Measurements from ENCODE around the gene AGMO.

AGMO gene

GRCh38 chr7:15204421-15204820, 357.4 kb downstream of the AGMO start:
- DNase-seq, result no peak

GRCh38 chr7:15199482-15199881, 362.3 kb downstream of the AGMO start:
- no peak for DNase-seq

- DNase-seq, result no peak
These were observed 364.5 kb downstream of the AGMO start for GRCh38 chr7:15197042-15197977.

GRCh38 chr7:15178065-15178464, 383.8 kb downstream of the AGMO start:
- no peak for DNase-seq

DNA sequence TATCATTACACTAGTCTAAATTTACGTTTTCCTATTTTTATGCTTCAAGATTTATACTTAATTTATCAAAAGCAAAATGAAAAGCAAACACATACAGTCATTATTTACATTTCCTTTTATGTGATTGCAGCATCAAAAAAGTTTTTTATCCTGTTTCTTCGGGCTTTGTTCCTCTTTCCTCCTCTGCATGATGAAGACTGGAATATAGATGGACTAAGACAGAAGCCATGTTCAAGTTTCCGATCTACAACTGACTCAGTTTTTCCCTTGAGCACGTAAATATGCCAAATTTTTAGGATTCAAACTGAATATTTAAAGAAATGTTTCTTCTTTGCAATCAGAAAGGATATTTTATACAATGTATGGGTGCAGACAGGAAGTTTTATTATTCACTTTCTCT, 385.7 kb downstream of the AGMO start:
- no peak for DNase-seq

- DNase-seq, result no peak
These were observed 386.7 kb downstream of the AGMO start for GRCh38 chr7:15175152-15175551.

DNA sequence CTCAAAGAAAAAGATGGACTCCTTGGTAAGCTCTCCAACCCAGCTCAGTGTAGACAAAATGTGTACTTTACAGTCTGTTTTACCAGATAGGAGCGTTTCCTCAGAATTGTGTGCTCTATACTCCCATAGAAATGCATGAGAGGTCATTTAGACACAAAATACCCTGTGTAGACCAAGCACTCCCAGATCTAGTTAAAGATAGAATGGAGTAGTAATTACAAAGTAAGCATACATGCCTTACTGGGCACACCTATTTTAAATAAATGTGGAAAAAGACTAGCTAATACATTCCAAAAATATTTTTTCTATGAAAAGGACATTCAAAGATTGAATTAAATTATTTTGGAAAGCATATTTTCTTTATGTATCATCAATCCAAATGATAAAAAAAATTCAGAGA, 387.3 kb downstream of the AGMO start:
- no peak for DNase-seq

- no peak for DNase-seq
These were observed 393.3 kb downstream of the AGMO start for GRCh38 chr7:15168489-15168888.

- no peak for DNase-seq
These were observed 393.9 kb downstream of the AGMO start for GRCh38 chr7:15167912-15168311.

GRCh38 chr7:15166620-15167019, 395.2 kb downstream of the AGMO start:
- no peak for DNase-seq

- DNase-seq, result no peak
These were observed 402.6 kb downstream of the AGMO start for GRCh38 chr7:15159261-15159660.

DNA sequence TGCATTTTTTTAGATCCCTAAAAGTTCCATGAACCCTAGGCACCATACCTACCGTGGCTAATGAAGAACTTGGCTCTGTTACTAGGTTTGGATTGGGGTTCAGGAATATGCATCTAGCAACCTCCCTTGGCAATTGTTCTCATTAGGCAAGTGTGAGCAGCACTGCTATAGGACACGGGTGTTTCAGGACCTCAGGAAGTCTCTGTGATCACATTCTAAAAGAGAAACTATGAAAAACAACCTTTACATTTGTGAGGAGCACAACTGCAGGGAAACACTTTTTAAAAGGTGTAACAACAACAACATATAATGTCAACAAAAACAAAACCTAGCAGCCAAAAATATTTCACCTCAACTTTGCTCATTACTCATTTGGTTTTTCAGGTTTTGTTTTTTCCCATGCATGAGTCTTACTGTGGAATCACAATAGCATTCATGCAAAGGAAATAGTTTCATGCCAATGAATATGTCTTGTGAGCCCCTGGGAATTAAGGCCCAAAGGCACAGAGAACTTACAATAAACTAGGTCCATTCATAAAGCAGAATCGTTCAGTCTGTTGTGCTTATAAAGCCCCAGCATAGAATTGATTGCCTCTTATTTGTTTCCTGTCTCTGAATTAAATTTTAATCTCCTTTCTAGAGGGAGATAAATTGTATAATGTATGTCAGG, 403.5 kb downstream of the AGMO start:
- DNase-seq, result no peak

Data from activated gamma-delta T cell treated with Interleukin-2 at 50 U/mL for 16 hours (primary cell).